ENCODE results near the gene CCT7.

The CCT7 gene

GRCh38 chr2:73297151-73297559 lies 63.0 kb downstream of the CCT7 start:
- no peak for DNase-seq

- no peak for DNase-seq
These were observed 63.5 kb downstream of the CCT7 start for GRCh38 chr2:73297586-73297985.

- DNase-seq = no peak
These were observed 66.8 kb downstream of the CCT7 start for GRCh38 chr2:73300926-73301325.

DNA sequence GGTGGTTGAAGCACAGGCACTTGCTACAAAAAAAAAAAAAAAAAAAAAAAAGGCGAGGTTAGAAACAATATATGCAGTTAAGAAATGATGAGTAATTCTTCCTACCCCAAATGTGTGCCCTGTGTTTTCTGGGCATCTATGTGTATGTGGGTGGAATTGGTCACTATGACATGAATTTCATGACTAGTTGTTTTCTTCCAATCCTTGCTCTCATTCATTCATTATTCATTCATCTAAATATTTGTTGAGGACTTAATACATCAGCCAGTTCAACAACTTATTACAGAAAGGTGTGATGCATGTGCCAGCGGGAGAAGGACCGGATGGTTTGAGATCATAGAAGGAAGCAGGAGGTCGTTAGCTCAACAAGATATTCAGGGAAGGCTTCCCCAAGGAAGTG lies 67.5 kb downstream of the CCT7 start:
- no peak for DNase-seq
